Smooth muscle cell (in vitro differentiated cells): Measurements from ENCODE around the gene LARP4. TPM values are rescaled to one million over a fixed set of nuclear protein-coding genes. Genes with fewer than 3 reads are reported as not detected.

Experiments
- DNase-seq: peaks from one replicate; lab custom pipeline; 2025; ENCODE audit not compliant: unreplicated experiment; lab: John Stamatoyannopoulos, UW
- H2AFZ ChIP-seq: fragments of 200-600 bp; sonication (generic); 2 replicates; pipeline ENCODE4 v1.6.0; 2016; ENCODE audit warnings: antibody characterized with exemption, low read depth, mild to moderate bottlenecking
- H3F3A ChIP-seq: fragments of 200-600 bp; sonication (generic); 2 replicates; pipeline ENCODE4 v1.6.0; 2017; ENCODE audit warnings: antibody characterized with exemption, low read depth
- H3K27ac ChIP-seq: fragments of 200-600 bp; sonication (generic); 2 replicates; pipeline ENCODE4 v1.5.1; 2016; ENCODE audit warnings: low read depth, mild to moderate bottlenecking
- H3K27me3 ChIP-seq: fragments of 200-600 bp; sonication (generic); 2 replicates; pipeline ENCODE4 v1.6.1; 2016; ENCODE audit warnings: low read depth, mild to moderate bottlenecking
- H3K36me3 ChIP-seq: fragments of 200-600 bp; sonication (generic); 2 replicates; pipeline ENCODE4 v1.5.1; 2016; ENCODE audit warnings: low read depth
- H3K4me1 ChIP-seq: fragments of 200-600 bp; sonication (generic); 2 replicates; pipeline ENCODE4 v1.5.1; 2016; ENCODE audit warnings: low read depth
- H3K4me2 ChIP-seq: fragments of 200-600 bp; sonication (generic); 2 replicates; pipeline ENCODE4 v1.6.0; 2016; ENCODE audit warnings: mild to moderate bottlenecking
- H3K4me3 ChIP-seq: fragments of 200-600 bp; sonication (generic); 2 replicates; pipeline ENCODE4 v1.5.1; 2016; ENCODE audit warnings: mild to moderate bottlenecking
- H3K79me2 ChIP-seq: fragments of 200-600 bp; sonication (generic); 2 replicates; pipeline ENCODE4 v1.6.0; 2016; ENCODE audit warnings: low read depth, mild to moderate bottlenecking
- H3K9ac ChIP-seq: fragments of 200-600 bp; sonication (generic); 2 replicates; pipeline ENCODE4 v1.6.0; 2016; ENCODE audit warnings: low read depth
- H3K9me3 ChIP-seq: fragments of 200-600 bp; sonication (generic); replicated peaks from 2 replicates; pipeline ENCODE4 v1.5.1; 2016; ENCODE audit warnings: low read depth
- H4K20me1 ChIP-seq: fragments of 200-600 bp; sonication (generic); 2 replicates; pipeline ENCODE4 v1.6.0; 2016; ENCODE audit warnings: low read depth
- WGBS: methylation state at CpG from one replicate; pipeline ENCODE4 v1.1.7; 2016; ENCODE audit warnings: low lambda C conversion rate; 5-methylcytosine and 5-hydroxymethylcytosine counted together
- polyA plus RNA-seq: library from polyadenylated mRNA; unstranded; fragments of >200 nt; fragmentation: Nextera tagmentation; extraction: Ambion mirVana; gene quantifications from 2 replicates; pipeline ENCODE4 v1.2.1, GENCODE V29; 2016
- total RNA-seq: library from RNA; depleted of rRNA; stranded (reverse); fragments of >200 nt; gene quantifications from 2 replicates; pipeline ENCODE4 v1.2.3, GENCODE V29; 2014
- TF ChIP-seq, protein P1 (sequence below): fragments of 200-600 bp; sonication (generic); IDR thresholded peaks from 2 replicates; pipeline ENCODE4 v1.5.1; 2017; ENCODE audit warnings: borderline replicate concordance, mild to moderate bottlenecking, antibody characterized with exemption; ENCODE audit not compliant: insufficient read depth, poor library complexity, severe bottlenecking

Gene LARP4
- total and polyA plus RNA-seq, 2 experiments from 2014 or later: 11.7 to 37.9 TPM

DNA sequence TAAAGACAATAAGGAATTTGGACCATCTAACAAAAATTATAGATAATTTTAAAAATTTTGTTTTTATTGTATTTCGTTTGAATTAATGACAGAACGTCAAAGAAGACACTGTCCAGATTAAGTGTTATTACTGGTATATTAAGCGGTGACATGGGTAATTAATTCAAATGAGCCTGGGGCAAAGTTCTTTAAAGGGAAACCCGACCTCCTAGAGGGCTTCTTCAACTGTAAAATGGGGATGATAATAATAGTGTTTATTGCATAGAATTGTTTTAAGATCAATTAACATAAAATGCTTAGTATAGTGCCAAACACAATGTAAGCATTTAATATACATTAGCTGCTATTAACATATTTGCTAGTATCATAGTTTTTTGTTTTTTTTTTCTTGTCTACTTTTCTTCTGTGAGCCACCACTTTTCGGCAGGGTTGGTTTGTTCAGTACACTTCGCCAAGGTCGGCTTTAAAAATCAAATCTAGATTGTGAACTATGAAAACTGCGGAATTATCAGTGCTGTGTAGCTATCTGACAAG lies 514 bp upstream of the LARP4 start:
- H3K4me2 ChIP-seq: peak overlapping the region; percentile 94
- H2AFZ ChIP-seq: peak overlapping the region; percentile 97
- peak overlapping the region; percentile 87 for H3K27ac ChIP-seq
- H3K79me2 ChIP-seq: peaks cover 38% of the 10 kb centered on the region
- peaks cover 19% of the 10 kb centered on the region for H3K4me1 ChIP-seq
- H4K20me1 ChIP-seq: peaks cover 18% of the 10 kb centered on the region
- H3K36me3 ChIP-seq: no peaks in the 10 kb centered on the region
- no peaks in the 10 kb centered on the region for H3K9me3 ChIP-seq
- H3K27me3 ChIP-seq: no peaks in the 10 kb centered on the region
- H3K9ac ChIP-seq: peak overlapping the region; percentile 87
- peaks cover 15% of the 10 kb centered on the region for H3F3A ChIP-seq
- TF ChIP-seq, protein P1, sequence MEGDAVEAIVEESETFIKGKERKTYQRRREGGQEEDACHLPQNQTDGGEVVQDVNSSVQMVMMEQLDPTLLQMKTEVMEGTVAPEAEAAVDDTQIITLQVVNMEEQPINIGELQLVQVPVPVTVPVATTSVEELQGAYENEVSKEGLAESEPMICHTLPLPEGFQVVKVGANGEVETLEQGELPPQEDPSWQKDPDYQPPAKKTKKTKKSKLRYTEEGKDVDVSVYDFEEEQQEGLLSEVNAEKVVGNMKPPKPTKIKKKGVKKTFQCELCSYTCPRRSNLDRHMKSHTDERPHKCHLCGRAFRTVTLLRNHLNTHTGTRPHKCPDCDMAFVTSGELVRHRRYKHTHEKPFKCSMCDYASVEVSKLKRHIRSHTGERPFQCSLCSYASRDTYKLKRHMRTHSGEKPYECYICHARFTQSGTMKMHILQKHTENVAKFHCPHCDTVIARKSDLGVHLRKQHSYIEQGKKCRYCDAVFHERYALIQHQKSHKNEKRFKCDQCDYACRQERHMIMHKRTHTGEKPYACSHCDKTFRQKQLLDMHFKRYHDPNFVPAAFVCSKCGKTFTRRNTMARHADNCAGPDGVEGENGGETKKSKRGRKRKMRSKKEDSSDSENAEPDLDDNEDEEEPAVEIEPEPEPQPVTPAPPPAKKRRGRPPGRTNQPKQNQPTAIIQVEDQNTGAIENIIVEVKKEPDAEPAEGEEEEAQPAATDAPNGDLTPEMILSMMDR: no peak
- 31% methylated on average over 8 of the region's 8 CpGs for WGBS
- no peak for DNase-seq
- peak overlapping the region; percentile 77 for H3K4me3 ChIP-seq

DNA sequence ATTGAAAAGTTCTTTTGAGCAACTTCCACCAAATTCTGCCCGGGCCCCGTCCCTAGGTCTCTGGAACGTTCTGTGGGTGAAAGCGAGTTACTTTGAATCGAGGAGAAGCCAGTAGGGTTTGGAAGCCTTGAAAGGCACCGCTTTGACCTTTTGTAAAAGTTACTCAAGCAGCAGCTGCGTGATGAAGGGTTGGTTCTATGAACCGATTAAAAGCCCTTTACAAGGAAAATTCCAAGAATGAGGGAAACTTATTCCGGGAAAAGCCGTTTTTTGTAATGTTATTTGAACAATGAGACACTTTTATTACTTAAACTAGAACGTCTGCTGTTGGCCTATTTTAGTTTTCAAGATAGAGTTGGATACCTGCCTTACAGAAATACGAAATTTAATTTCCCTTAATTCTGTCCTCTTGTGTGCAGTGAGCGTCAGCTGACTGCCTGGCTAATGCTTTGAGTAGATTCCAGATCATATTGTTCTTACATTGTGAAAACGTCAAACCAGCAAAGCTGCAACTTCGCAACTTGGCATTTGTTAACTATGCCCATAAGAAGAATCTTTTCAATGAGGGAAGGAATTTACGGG lies 906 bp downstream of the LARP4 start:
- H3K9me3 ChIP-seq: no peaks in the 10 kb centered on the region
- peak overlapping the region; percentile 87 for H3K27ac ChIP-seq
- H3K27me3 ChIP-seq: no peaks in the 10 kb centered on the region
- H3K4me3 ChIP-seq: peak overlapping the region; percentile 77
- H2AFZ ChIP-seq: peak overlapping the region; percentile 97
- peaks cover 53% of the 10 kb centered on the region for H3K79me2 ChIP-seq
- H3F3A ChIP-seq: peaks cover 15% of the 10 kb centered on the region
- under 1% methylated on average over 16 of the region's 16 CpGs for WGBS
- H4K20me1 ChIP-seq: peaks cover 24% of the 10 kb centered on the region
- H3K4me1 ChIP-seq: peaks cover 19% of the 10 kb centered on the region
- DNase-seq: no peak
- TF ChIP-seq, protein P1: no peak
- peak overlapping the region; percentile 94 for H3K4me2 ChIP-seq
- peak overlapping the region; percentile 69 for H3K9ac ChIP-seq
- no peaks in the 10 kb centered on the region for H3K36me3 ChIP-seq

DNA sequence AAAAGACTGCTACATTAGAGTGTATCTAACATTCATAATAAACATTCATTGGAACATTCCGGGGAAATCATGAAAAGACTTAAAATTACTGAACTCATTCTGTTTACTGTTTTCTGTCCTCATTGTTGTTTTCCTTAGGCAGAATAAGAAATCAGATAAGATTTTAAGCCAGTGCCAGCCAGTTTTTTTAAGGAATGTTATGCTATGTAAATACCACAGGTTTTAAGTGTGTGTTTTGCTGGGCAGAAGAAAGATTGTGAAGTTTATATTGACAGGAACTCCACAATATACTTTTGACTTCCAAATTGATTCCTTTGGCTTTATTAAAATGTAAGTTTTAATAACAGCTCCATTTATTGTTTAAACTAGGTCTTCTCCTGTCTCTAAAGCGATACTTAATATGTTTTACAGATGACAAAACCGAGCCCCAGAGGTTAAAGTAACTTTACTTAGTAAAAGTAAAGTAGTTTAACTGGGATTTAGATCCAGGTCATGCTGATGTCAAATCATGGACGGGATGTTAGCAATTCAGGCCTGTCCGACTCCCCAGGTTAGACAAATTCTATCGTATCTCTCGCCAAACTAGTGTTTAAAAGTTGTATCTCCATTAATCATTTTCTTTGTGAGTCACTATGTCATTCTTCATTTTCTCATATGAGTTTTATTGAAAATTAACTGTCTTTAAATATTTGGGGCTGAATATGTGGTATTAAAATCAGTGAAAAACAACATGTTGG lies 1.7 kb downstream of the LARP4 start:
- no peaks in the 10 kb centered on the region for H3K27me3 ChIP-seq
- DNase-seq: no peak
- H3F3A ChIP-seq: peaks cover 15% of the 10 kb centered on the region
- WGBS: 53% methylated on average over 7 of the region's 7 CpGs
- H3K9ac ChIP-seq: peak overlapping the region; percentile 69
- H3K9me3 ChIP-seq: no peaks in the 10 kb centered on the region
- no peaks in the 10 kb centered on the region for H3K36me3 ChIP-seq
- peaks cover 33% of the 10 kb centered on the region for H4K20me1 ChIP-seq
- H3K79me2 ChIP-seq: peaks cover 61% of the 10 kb centered on the region
- peaks cover 19% of the 10 kb centered on the region for H3K4me1 ChIP-seq
- TF ChIP-seq, protein P1: no peak
- peak overlapping the region; percentile 77 for H3K4me3 ChIP-seq
- peak overlapping the region; percentile 97 for H2AFZ ChIP-seq
- peak overlapping the region; percentile 87 for H3K27ac ChIP-seq
- peak overlapping the region; percentile 94 for H3K4me2 ChIP-seq
